NCI-H2029 (cell line): Measurements from ENCODE around the gene PDZRN3.

ENCODE experiments used
- DNase-seq: peaks from one replicate; lab custom pipeline; 2025; lab: John Stamatoyannopoulos, UW

PDZRN3 gene

DNA sequence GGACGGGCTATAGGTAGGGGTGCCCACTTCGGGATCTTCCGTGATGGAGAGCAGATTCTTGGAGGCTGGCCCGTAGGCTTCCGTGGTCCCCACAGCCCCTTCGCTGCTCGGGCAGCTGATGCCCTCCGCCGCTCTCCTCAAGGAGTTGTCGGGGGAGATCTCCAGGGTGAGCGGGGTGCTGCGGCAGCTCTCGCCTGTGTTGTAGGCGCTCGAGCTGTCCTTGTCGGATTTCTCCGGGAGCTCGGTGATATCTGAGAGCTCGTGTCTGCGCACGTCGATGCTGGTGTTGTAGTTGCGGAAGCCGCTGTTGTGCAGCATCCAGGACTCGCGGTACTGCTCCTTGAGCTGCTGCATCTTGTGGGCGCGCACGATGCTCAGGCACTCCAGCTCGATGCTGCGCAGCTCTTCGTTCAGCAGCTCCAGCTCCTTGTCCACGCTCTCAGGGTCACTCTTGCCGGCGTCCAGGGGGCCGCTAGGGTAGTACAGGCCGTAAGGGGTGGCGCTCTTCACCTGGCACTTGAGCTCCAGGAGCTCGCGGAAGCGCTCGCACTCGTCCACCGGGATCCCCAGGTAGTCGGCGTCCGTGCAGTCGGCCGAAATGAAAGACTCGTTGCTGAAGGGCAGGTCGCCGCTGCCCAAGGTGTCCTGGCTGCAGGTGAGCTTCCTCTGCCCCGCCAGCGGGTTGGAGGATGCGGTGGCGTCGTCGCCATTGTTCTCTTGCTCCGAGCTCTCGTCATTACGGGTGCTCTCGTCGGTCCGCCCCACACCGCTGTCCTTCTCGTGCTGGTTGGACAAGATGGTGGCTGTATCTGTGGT lies 240.4 kb downstream of the PDZRN3 start:
- no peak for DNase-seq

DNA sequence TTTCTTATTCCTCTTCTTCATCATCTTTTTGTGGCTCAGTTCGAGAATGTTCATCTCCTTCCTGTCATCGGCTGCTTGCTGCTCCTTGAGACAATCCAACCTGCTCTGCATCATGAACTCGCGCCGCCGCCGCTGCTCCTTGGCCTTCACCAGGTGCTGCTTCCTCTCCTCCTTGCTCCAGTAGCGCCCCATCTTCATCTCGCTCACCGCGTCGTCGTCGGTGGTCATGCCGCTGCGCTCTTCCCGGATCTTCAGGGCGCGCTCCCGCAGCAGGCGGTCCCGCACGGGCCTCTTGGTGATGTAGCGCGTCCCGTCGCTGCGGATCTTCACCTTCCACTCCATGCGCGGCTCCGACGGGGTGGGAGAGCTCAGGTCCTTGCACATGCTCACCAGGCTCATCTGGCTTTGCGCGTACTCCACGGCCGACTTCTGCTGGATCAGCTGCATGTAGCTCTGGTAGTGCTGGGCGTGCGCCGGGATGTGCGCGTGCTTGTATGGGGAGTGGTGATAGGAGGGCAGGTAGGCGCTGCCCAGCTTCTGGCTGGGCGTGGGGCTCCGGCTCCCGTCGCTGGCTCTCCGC lies 241.2 kb downstream of the PDZRN3 start:
- no peak for DNase-seq

DNA sequence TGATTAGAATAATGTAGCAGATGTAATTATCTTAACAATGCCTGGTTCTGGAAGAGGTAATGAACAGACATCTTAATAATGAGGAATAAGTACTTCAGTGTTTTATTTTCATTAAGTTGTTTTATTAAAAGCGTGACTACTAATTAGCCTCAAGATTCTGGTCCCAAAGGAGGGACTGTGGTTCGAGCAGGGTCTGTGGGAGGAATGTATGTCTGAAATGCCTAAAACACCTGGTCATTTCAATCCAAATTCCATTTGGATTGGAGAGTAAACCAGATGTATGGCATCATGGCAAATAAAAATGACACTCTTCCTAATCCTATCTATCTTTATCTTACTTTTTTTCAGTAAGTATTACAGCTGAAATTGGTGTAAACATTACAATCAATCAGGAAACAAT lies 243.2 kb downstream of the PDZRN3 start:
- DNase-seq, result no peak

DNA sequence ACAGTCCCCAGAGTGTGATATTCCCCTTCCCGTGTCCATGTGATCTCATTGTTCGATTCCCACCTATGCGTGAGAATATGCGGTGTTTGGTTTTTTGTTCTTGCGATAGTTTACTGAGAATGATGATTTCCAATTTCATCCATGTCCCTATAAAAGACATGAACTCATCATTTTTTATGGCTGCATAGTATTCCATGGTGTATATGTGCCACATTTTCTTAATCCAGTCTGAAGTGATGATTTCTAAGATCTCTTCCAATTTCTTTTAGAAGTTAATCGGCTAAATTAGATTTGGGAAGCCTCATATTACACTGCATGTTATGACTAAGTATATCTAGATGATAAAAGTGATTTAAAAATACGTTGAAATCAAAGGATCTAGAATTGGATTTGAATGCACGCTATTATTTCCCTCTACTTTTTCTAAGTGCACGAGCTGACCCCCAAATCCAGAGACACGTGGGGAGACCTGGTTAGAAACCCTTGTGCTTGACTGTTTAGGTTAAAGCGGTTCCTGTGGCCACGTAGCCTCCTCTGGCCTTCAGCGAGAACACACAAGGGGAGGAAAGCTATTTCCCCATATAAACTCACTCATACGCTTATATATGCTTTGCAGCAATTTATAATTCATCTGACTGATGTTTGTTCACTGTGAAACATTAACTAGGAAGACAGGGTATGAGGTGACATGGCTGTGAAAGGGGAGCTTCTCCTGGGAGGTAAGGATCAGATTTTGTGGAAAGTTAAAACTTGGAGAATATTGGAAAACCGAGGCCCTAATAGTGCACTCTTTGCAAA lies 243.8 kb downstream of the PDZRN3 start:
- DNase-seq, result no peak

DNA sequence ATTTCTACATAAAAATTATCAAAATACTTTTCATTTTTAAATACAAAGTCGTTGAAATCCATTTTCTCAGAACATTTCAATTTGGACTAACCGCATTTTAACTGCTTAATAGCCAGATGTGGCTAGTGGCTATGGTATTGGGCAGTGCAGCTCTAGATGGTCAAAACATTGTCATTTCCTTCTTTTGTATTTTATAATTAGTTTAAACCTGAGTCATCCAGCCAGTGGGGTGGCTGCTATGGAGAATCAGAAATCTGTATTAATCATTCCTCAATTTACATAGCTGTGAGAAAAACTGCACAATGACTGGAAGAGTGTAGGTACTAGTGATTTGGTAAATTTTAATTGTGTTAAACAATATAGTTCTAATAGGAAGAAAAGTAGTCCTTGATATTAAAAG lies 245.3 kb downstream of the PDZRN3 start:
- DNase-seq, result no peak

DNA sequence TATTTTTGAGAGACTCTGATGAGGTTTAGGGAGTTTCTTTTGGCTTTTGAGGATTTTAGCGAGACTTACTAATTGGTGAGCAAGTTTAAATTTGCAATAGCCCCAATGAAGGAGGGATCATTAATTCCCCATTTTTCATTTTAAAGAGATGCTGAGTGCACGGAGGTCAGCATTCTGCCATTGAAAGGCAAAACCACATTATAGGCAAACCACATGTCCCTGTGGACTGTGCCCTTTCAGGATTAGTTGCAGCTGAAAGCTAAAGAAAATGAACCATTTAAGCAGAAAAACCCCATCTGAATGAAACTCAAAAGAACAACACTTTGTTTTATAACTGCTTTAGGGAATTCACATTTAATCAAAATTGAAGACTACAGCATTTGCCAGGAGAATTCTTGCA lies 246.5 kb downstream of the PDZRN3 start:
- no peak for DNase-seq

DNA sequence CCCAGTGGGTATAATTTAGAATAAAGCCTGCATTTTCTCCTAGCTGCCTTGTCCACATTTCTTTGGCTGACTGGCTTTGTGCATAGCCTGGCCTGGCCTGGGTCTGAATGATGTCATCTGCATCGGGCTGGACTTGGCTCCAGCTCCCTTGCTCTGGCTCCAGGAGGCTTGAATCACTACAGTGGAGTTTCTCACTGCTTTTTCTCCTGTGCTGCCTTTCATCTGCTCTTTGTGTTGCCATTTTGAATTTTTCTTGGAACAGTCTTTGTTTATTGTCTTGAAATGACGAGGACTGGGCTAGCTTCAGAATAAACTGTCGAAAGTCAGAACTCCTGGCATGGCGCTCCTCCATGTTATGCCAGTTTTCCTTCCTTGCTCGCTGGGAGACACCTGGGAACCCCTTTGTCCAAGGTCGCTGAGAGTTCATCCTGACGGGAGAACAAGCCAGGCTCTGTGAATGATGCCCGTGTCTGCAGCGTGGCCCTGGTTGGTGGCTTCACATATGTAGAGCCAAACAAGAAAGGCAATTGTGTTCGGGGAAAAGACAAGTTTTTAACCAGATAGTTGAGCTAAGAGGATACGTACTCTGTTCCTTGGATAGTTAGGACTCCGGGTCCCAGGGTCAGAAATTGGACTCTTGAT lies 258.9 kb downstream of the PDZRN3 start:
- DNase-seq, result no peak

DNA sequence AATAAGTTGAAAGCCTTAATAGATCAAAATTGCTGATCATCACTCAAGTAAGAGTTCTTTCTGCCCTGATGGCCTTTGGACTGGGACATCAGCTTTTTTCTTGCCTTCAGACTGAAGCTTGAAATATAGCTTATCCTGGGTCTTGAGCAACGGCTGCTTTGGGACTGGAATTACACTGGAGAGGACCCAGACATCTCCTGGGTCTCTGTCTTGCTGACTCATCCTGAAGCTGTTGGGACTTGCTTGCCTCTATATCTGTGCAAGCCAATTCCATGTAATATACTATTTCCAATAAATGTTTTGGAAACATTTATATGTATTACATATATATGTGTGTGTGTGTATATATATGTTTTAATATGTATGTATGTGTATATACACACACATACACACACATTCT lies 260.2 kb downstream of the PDZRN3 start:
- no peak for DNase-seq

DNA sequence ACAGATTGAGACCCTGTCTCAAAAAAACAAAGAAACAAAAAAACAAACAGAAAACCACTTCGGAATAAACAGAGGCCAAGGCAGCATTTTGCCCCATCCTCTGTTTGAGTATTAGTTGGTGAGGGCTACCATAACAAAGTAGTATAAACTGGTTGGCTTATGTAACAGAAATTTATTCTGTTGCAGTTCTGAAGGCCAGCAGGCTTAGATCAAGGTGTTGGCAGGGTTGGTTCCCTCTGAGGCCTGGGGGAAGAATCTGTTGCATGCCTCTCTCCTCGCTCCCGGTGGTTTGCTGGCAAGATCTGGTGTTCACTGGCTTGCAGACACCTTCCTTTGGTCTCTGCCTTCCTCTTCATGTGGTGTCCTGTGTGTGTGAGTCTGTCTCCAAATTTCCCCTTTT lies 261.6 kb downstream of the PDZRN3 start:
- no peak for DNase-seq

DNA sequence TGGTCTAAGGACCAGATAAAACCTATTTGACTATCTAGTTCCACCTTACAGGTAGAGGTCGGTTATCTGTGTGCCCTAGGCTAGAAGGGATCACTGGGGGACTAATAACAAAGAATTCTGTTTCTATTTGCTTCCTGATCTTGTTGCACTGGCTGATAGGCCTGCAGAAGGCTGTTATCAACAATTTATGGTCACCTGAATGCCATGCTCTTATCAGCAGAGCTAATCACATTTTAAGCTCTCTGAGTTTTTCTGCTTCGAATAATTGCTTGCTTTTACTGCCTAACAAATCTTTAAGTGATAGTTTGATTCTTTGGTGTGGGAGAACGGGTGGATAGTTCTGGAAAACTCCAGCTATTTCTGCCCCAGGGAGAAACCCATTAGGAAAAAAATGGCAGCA lies 263.1 kb downstream of the PDZRN3 start:
- DNase-seq, result no peak

DNA sequence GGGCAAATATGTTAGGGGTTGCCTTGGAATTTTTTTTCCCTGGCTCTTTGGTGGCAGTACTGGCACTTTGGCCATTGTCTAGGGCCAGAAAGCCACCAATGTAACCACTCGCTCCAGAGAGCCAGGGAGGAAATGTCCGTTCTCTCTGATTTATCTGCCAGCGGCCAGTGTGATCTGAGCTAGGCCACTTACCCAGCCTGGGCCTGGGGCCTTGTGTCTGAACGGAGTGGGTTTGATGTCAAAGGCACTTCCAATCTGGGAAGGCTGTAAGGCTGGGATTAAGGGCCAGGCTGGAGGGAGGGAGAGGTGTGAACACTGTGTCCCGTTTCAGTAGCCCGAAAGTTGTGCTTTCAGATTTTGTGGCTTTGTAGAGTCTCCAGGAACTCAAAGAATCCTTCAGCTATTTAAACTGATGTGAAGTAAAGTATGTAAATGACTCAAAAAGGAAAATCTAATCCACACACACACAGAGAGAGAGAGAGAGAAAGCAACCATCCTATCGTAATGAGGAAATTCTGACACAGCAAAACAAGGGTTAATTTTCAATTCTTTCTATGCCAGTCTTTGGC lies 271.0 kb downstream of the PDZRN3 start:
- no peak for DNase-seq

DNA sequence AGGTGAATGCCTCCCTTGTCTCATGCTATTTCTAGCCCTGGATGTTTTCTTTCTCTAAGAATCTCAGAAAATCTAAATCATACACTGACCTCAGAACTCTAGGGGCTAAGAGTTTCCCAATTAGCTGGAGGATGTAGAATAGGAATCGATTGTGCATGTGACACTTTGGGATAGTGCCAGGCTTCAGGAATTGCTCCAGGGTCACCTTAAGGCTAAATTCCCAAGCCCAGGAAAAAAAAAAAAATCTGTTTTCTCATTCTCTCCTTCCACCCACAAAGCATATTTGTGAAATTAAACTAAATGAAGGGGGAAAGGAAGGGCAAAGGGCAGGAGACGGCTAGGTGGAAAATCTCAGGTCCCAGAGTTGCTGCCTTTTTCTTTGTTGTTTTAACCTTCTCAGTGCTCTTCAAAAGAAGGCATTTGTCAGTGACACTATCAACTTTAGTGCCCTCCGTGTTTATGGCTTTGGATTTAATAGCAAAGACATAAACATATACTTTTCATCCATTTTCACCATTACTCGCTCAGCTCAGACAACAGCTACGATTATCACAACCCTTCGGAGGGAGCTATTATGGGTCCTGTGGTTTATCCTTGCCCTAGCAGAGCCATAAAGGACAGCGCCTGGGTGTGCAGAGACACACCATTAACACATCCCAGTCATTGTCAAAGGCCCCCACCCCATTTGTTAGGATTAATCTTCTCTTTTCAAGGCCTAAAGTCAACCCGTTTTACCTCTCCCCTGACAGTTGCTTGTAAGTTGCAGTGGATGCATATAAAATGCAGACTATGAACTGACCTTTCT lies 271.7 kb downstream of the PDZRN3 start:
- no peak for DNase-seq

DNA sequence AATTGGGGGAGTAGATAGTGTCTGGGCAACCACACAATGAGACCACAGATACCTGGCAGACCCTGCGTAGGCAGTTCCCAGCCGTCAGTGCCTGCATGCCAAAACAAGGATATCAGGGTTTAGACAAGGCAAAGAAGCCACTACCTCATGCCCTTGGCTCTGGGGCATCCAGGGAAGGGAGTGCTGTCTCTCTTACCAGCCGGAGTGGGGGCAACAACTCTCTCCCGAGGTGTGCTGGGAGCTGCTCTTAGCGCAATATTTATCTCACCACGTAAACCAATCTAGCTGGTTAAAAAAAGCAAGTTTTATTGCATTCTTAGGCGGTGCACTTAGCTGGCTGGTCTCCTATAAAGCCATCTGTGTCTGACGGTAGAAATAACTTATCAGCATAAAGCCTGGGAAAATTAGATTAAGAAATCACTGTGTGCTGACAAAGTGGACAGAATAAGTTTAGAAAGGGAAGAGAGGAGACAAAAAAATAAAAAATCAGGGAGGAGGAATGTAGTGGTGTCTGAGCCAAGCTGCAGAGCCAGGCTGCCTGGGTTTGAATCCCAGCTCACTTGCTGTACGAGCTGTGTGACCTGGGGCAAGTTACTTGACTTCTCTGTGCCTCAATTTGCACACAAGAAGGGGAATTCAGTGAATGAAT lies 273.2 kb downstream of the PDZRN3 start:
- DNase-seq, result no peak

DNA sequence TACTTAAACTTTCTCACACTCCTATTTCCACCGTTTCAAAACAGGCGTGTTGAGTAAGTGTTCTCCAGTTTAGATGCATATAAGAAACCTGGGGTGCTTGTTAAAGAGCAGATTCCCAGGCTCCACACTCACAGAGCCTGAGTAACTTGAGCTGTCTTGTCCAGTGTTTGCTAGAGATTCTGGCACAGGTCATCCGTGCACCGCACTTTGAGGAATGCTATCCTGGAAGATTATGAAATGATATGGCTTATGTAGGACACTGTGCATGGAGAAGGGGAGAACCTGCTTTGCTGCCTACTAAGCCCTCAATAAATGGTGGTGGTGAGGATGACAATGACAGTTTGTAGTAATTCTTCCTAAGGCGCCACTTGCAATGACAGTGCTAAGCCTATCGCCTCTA lies 273.7 kb downstream of the PDZRN3 start:
- DNase-seq, result no peak

DNA sequence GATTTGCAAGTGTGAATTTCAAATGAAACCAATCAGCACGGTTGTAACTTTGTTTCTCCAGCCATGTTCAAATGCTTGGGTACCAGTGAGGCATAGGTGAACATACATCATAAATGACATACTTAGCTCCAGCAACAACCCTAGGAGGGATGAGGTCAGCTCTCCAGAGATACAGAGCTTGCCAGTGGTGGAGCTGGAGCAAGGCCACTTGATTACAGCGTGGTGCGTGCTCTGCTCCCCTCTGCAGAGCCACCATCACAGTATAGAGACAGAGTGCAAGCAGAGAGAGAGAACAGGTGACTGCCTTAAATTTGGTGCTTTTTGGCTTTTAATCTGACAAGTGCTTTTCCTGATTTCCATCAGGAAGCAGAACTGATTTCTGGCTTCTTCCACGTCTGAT lies 275.1 kb downstream of the PDZRN3 start:
- DNase-seq, result no peak

DNA sequence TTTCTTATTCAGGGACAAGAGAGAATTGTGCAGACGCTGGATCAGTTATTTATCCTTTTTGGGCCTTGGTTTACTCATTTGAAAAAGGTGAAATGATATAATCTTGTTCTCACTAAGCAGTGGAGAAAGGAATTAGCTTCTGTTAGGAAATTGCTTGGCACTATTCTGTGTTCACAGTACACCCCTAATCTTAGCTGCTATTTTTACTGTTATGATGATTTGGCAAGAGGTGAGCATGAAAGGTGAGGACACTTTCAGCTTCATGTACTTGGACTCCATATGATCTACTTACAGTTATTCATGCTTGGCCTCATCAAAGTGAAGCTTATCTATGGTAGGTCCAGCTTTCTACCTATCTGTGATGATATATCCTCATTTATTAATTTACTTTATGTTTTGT lies 282.7 kb downstream of the PDZRN3 start:
- no peak for DNase-seq

DNA sequence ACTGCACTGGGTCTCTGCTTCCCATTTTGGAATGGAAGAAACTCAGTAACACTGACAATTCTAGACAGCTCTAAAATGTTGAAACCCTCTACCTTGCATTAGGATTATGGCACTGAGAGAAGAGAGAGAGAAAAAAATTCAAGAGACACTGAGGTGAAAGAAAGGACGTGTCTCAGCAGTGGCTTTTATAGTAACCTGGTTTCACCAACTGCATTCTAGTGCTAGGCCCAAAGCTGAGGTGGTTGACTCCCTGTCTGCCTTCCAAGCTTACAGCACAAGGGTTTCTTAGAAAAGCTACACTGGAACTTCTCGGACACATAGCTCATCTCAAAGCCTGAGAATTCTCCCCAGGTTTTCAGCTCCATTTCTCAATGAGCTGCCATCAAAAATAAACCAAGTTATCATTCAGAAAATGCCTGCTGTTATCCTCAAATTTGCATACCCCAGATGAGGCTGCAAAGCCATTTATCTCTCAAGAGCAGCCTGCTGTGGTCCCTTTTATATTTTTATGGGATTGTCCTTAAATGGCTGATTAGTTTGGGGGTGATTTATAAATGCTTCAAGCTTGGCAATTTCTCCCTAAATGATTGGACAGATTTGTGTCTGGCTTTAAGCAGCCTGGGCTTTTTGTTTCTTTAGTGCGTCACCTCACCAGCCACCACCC lies 283.3 kb downstream of the PDZRN3 start:
- no peak for DNase-seq

DNA sequence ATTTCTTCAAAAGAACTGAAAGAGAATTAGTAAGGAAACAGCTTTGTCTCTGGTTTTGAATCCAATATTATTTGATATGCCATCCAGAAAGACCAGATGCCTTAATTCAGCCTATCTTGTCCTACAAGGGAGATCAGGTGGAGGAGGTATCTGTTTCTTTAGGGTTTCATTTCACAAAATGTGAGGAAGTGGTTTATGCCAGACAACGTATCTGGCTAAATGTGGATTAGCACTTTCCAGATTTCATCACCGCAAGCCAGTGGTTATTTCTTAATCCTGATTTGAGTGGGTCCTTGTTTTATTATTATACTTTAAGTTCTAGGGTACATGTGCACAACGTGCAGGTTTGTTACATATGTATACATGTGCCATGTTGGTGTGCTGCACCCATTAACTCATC lies 292.2 kb downstream of the PDZRN3 start:
- DNase-seq, result no peak
